Tibial nerve (tissue), 4 donors: ENCODE measurements around the gene LIPC.

Experiments
- EP300 ChIP-seq, 2 donors: sonication (generic); formaldehyde crosslinking; IDR thresholded peaks; one replicate each; pipeline ENCODE4 v1.6.1; 2017; ENCODE audit warnings: antibody characterized with exemption in 2 of 2, mild to moderate bottlenecking in 1 of 2
- TF ChIP-seq, protein P1 (sequence below), 5 experiments: fragments of 200-600 bp in 3 of 5; fragments of 450-650 bp in 2 of 5; sonication (generic) in 3 of 5; IDR thresholded peaks; one replicate each; pipeline ENCODE4 v1.5.1; 2016 to 2019; ENCODE audit warnings: antibody characterized with exemption in 5 of 5, mild to moderate bottlenecking in 3 of 5, moderate library complexity in 2 of 5

DNA sequence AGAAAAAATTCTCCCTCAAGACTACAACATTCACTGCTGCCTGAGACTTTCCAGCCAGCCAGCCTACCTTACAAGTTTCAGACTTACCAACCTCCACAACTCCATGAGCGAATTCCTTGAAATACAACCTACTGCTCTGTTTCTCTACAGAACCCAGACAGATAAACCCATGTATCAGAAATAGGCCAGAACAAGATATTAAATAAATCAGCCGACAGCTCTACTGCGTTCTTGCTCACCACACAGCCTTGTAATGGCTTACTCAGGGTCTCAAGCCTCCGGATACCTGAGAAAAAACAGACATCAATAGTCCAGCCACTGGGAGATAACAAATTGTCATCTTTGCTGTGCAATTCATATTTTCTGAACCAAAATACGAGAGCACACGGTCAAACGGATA lies 43.6 kb upstream of the LIPC start:
- TF ChIP-seq, protein P1, sequence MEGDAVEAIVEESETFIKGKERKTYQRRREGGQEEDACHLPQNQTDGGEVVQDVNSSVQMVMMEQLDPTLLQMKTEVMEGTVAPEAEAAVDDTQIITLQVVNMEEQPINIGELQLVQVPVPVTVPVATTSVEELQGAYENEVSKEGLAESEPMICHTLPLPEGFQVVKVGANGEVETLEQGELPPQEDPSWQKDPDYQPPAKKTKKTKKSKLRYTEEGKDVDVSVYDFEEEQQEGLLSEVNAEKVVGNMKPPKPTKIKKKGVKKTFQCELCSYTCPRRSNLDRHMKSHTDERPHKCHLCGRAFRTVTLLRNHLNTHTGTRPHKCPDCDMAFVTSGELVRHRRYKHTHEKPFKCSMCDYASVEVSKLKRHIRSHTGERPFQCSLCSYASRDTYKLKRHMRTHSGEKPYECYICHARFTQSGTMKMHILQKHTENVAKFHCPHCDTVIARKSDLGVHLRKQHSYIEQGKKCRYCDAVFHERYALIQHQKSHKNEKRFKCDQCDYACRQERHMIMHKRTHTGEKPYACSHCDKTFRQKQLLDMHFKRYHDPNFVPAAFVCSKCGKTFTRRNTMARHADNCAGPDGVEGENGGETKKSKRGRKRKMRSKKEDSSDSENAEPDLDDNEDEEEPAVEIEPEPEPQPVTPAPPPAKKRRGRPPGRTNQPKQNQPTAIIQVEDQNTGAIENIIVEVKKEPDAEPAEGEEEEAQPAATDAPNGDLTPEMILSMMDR (IDR thresholded peaks at IDR 0.05) = no peak
- TF ChIP-seq EP300 (IDR thresholded peaks at IDR 0.05) = no peak
